Forelimb muscle (tissue), 1 donor: ENCODE measurements around the gene CHST13. TPM values are rescaled to one million over a fixed set of nuclear protein-coding genes. Genes with fewer than 3 reads are reported as not detected.
"Not testable (repeated sequence)": the region's sequence is repeated elsewhere in the genome, so short reads cannot be mapped to it uniquely, and the experiment has no call there.

Source experiments
- DNase-seq: peaks from one replicate; pipeline ENCODE4 v3.0.0-alpha.2; 2013; ENCODE audit warnings: low read depth
- polyA plus RNA-seq: library from polyadenylated mRNA; unstranded; fragments of 120-200 nt; gene quantifications from one replicate; pipeline ENCODE4 v1.2.1, GENCODE V29; 2013; ENCODE audit not compliant: insufficient read length

Gene CHST13
- polyA plus RNA-seq, 1 donor: 0.16 TPM

DNA sequence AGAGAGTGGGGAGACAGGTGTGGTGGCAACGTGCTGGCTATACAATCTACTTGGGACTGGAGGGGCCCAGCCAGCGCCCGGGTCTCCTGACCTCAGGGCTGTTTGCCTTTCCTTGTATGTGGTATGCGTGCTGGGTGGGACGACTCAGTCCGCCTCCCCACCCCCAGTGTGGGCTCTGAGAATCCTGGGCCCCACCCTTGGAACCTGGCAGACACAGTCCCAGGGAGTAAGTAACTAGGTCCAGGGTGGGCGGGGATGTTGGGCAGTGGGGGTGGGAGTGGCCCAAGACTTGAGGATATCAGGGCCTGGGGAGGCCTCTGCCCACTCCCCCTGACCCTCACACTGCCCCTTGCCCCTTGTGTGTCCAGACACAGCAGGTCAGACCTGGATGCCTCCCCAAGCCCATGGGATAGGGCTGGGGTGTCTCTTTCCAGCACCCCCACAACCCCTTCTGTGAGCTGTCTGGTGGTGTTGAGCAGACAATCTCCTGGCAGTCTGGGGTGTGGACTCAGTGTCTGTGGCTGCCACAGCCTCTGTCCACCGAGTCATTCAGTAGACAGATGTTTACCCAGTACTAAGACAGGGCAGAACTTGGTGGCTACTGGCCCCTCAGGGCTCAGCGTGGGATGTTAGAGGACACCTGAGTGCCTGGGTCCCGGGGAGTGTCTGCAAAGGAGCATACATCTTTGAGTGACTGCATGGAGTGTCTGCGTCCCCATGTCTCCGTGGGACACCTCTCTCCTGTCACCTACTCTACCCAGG is 1.3 kb downstream of the CHST13 start:
- DNase-seq: no peak

DNA sequence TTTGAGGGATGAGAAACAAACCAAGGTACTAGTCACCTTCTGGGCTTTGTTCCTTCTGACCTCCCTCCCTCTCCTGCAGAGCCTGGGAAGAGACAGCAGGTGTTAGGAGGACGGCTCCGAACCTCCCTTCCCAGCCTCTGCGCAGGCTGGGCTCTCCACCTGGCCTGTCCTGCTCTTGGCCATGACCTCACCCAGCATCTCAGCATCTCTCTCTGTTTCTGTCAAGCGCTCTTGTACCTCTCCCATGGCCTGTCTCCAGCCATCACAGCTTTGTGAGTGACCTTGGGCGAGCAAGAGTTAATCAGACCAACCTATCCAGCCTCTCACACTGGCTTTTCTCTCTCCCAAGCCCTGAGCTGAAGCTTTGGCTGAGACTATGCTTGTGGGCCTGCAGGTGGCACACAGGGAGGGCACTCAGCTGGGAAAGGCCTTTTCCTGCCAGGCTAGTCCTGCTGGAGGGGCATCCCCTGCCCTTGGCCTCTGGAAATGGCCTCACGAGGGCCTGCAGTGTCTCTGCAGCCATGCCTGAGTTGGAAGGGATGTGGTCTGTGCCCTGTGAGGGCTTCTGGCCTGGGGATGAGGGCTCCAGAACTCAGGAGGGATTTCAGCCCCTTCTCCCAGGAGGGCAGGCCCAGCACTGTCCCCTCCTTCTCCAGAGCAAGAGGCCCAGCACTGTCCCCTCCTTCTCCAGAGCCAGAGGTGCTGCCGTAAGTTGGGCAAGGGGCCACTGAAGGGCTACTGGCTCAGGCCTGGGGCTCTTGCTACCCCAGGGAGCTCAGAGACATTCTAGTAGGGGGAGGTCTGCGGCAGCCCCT is 2.1 kb downstream of the CHST13 start:
- no peak for DNase-seq

DNA sequence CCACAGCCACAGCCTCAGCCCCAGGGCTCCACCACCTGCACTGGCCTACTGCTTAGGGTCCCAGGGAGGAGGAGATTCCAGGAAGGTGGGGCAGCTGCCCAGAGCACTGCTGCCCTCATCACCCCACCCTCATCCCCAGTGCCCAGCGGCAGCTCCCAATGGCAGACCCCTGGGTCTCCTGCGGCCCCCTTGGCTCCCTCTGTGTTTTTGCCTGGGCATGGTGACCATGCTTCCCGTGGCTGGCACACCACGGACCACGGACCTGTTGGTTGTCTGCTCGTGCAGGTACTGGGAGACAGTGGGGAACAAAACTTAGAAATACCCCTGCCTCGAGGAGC is 2.7 kb downstream of the CHST13 start:
- DNase-seq: no peak

DNA sequence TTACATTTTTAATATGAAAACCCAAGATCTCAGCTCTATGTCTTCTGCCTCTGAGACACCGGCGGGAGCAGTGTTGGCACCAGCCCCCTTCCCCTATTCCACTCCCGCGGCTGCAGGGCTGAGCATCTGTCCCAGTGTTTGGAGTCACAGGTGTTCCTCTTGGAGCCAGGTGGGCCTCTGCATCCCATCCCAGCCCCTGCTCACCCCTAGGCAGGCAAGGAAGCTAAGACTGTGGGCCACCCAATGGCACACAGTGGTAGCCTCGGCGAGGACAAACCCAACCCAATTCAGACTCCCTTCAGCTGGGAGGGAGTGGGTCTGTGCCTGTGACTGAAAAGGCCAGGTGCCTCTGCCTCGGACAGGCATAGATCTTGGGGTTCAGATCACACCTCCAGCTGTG is 3.1 kb downstream of the CHST13 start:
- DNase-seq: no peak

GRCh38 chr3:126527455-126528211 is 3.7 kb downstream of the CHST13 start:
- DNase-seq: no peak

DNA sequence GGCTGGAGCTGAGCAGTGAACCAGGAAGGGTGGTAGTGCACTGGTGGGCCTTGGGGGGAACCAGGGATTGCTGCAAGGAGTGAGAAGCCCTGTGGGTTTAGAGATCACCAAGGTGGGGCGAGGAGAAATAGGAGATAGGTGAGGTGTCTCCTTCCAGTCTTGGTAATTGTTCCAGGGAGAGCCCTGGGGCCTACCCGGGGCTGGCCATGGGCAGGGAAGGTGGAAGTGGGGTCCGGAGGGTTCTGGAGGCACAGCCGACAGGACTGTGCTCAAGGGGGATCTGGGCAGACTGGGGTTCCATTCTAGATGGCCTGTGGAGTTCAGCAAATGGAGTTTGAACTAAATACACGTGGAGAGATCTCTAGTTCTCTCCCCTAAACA is 4.5 kb downstream of the CHST13 start:
- no peak for DNase-seq

GRCh38 chr3:126528800-126529541 is 5.0 kb downstream of the CHST13 start:
- DNase-seq: no peak

- DNase-seq: no peak
Measured at GRCh38 chr3:126529585-126530170, 5.7 kb downstream of the CHST13 start.

DNA sequence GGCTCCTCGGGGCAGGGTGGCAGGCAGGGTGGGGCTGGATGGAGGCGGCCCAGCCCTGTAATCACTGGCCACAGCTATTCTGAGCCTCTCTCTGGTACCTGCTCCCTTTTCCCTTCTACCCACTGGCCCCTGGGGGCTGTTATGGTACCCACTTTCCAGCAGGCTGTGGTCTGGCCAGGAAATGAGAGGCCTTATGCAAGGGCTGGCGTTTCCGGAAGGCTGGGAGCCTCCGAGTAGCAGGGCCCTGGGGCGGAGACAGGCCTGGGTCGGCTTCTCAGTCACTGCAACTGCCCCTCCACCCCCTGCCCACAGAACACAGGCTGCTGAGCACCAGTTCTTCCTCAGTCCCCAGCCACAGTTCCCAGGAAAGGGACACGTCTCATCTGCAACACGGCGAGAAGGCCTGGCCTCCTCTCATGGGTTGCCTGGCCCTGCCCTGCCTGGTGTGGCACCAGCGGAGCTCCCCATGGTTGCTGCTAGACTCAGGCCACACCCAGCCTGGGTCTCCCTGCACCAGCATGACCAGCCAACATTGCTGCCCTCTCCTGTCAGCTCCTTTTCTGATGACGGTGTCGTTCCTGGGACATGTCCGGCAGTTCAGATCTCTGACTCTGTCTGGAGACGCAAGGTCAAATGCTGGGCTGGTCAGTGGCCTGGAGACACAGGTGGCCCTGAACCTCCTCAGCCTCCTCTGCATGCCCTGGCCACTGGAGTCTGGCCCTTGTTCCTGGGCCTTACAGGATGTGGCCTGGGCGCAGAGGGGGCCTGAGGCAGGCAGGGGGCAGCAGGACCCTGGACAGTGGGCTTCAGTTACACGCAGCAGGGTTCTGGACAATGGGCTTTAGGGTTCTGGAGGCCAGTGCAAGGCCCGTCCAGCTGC is 6.5 kb downstream of the CHST13 start:
- no peak for DNase-seq

- no peak for DNase-seq
Measured at GRCh38 chr3:126531051-126531330, 7.0 kb downstream of the CHST13 start.

DNA sequence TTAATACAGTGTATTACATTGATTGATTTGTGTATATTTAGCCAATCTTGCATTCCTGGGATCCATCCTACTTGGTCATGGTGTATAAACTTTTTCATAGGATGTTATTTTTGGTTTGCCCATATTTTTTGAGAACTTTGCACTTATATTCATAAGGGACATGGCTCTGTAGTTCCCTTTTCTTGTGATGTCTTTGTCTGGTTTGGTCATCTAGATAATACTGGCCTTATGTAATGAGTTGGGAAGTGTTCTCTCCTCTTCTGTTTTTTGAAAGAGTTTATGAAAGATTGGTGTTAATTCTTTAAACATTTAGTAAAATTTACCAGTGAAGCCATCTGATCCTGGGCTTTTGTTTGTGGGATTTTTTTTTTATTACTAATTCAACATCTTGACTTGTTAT is 9.6 kb downstream of the CHST13 start:
- no peak for DNase-seq

DNA sequence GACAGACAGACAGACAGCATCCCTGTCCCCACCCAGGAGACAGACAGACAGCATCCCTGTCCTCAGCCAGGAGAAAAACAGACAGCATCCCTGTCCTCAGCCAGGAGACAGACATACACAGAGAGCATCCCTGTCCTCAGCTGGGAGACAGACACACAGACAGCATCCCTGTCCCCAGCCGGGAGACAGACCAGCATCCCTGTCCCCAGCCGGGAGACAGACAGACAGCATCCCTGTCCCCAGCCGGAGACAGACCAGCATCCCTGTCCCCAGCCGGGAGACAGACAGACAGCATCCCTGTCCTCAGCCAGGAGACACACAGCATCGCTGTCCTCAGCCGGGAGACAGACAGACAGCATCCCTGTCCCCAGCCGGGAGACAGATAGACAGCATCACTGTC is 10.8 kb downstream of the CHST13 start:
- DNase-seq: not testable (repeated sequence)

DNA sequence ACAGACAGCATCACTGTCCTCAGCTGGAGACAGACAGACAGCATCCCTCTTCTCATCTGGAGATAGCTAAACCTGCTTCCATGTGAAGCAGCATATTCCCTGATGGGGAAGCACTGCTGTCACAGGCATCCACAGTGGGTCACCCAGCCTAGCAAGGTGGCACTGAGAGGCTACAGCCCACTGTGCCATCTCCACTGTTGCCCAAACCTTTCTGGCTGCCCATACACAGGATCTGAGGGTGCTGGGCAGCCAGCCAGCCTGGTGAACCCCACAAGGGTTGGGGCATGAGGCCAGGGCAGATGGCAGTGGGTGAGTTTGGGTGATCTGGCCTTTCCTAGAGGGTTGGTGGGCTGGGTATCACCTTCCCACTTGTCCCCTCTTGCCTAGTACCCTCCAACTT is 11.7 kb downstream of the CHST13 start:
- DNase-seq: no peak

DNA sequence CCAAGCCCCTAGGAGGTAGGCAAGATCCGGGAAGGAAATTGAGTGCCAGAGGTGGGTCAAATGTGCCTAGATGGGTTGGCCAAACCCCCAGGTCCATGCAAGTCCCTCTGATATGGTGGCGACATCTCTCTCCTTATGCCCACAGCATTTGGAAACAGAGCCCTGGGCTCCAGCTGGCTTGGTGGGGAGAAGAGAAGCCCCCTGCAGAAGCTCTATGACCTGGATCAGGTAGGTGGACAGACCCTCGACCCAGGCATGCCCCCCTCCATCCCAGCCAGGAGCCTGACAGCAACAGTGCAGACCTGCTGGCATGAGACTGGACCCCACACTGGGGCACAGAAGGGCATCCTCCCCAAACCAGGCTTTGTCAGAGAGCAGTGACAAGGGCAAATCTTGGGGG is 12.2 kb downstream of the CHST13 start:
- DNase-seq: no peak

- DNase-seq: no peak
Measured at GRCh38 chr3:126537116-126537729, 13.3 kb downstream of the CHST13 start.

- DNase-seq: no peak
Measured at GRCh38 chr3:126537730-126538281, 13.9 kb downstream of the CHST13 start.

DNA sequence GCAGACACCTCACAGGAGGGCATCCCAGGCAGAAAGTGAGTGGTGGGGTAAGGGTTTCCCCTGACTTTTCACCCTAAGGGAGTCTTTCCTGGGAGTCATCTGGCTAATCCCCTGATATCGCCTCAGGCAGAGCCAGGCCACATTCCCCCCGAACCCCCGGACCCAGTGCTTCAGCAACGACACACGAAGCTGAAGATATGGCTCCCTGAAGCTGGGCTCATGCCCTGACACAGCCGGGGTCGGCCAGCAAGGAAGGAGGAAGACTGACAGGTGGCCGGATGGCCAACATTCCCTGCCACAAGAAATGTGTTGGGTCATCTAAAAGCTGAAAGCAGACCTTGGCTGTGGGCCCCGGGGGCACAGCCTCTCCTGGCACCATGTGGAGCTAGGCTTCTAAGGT is 14.4 kb downstream of the CHST13 start:
- no peak for DNase-seq

DNA sequence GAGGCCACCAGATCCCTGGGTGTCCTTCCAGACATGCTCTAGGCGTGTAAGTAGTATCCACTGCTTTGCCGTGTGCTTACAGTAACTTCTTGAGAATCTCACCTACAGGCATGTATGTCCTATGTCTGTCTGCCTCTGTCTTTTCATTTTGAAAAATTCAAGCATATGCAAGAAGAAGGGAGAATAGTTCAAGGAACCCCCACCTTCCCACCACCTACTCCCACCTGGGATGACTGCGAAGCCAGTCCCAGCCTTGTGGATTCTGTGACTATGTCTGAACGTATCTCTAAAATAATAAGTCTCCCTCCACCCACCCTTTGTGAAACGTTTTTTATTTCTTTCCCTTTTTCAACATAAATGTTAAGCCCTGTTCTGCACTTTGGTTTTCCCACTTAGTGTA is 15.0 kb downstream of the CHST13 start:
- no peak for DNase-seq

- no peak for DNase-seq
Measured at GRCh38 chr3:126539558-126540250, 15.7 kb downstream of the CHST13 start.
